ENCODE data around the gene RIT1. TPM values are rescaled to one million over a fixed set of nuclear protein-coding genes. Genes with fewer than 3 reads are reported as not detected.

The RIT1 gene
- total RNA-seq, 3 donors from 2014 or later = 29.2 to 32.6 (median 29.4) TPM

DNA sequence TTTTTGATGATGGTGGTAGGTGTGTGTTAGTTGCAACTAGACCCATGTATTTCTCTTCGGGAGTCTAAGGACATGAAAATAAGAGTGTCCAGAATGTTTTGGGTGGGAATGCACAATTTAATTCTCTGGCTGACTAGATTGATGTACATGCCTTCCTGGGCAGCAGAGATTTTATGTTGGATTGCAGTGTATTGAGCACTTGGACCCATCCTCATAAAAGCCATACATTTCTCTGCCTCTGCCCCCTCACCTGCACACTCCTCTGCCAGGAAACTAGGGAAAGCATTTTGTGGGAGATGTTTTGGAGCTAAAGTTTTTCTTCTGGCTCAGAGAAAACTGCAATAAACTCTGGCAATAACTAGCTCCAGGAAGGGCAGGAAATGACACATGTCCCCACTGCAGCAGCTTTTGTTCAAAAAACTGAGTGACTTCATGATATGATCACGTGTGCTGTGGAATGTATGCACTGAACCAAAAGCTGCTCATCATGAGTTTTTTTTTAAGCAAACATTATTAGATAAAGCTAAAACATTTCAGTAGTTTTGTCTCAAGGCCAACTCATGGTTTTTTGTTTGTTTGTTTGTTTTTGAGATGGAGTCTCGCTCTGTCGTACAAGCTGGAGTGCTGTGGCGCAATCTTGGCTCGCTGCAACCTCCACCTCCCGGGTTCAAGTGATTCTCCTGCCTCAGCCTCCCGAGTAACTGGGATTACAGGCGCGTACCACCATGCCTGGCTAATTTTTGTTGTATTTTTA, 17.6 kb downstream of the RIT1 start:
- Histone ChIP-seq H3K9me3 (no peaks in the 10 kb centered on the region), H3K4me3 (peak overlapping the region in 1 of 3 donors; percentile 10), H3K27ac (peak overlapping the region; percentile 75 to 87), H3K4me1 (no peaks in the 10 kb centered on the region), H3K36me3 (no peaks in the 10 kb centered on the region), H3K27me3 (no peaks in the 10 kb centered on the region)
- TF ChIP-seq, protein P1, sequence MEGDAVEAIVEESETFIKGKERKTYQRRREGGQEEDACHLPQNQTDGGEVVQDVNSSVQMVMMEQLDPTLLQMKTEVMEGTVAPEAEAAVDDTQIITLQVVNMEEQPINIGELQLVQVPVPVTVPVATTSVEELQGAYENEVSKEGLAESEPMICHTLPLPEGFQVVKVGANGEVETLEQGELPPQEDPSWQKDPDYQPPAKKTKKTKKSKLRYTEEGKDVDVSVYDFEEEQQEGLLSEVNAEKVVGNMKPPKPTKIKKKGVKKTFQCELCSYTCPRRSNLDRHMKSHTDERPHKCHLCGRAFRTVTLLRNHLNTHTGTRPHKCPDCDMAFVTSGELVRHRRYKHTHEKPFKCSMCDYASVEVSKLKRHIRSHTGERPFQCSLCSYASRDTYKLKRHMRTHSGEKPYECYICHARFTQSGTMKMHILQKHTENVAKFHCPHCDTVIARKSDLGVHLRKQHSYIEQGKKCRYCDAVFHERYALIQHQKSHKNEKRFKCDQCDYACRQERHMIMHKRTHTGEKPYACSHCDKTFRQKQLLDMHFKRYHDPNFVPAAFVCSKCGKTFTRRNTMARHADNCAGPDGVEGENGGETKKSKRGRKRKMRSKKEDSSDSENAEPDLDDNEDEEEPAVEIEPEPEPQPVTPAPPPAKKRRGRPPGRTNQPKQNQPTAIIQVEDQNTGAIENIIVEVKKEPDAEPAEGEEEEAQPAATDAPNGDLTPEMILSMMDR (IDR thresholded peaks at IDR 0.05) = no peak
- no peak for TF ChIP-seq POLR2A (IDR thresholded peaks at IDR 0.05)
- no peak for TF ChIP-seq POLR2AphosphoS5 (IDR thresholded peaks at IDR 0.05)
- no peak for DNase-seq (ENCODE audit: low spot score in 2 of 2)
- intact Hi-C loops (cut with DNase I; ENCODE audit: low total_unique reads) = no loop called here

DNA sequence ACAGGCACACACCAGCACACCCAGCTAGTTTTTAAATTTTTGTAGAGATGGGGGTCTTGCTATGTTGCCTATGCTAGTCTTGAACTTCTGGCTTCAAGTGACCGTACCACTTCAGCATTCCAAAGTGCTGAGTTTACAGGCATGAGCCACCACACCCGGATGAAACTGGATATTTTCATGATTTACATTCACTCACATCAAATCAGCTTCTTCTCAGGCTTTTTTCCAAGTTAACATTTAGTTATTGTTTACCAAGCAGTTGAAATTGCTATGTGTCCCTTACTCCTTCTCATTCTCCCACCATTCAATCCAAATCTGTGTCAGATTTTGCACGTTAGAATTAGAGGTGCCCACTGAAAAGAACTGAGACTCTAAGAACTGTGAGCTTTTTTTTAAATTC, 18.4 kb downstream of the RIT1 start:
- Histone ChIP-seq H3K27ac (peak overlapping the region; percentile 75 to 87), H3K27me3 (no peaks in the 10 kb centered on the region), H3K4me1 (no peaks in the 10 kb centered on the region), H3K4me3 (peak overlapping the region in 1 of 3 donors; percentile 10), H3K36me3 (no peaks in the 10 kb centered on the region), H3K9me3 (no peaks in the 10 kb centered on the region)
- no peak for DNase-seq (ENCODE audit: low spot score in 2 of 2)
- intact Hi-C loops (cut with DNase I; ENCODE audit: low total_unique reads) = no loop called here
- TF ChIP-seq, protein P1 (IDR thresholded peaks at IDR 0.05) = no peak
- TF ChIP-seq POLR2A (IDR thresholded peaks at IDR 0.05) = no peak
- TF ChIP-seq POLR2AphosphoS5 (IDR thresholded peaks at IDR 0.05) = no peak

DNA sequence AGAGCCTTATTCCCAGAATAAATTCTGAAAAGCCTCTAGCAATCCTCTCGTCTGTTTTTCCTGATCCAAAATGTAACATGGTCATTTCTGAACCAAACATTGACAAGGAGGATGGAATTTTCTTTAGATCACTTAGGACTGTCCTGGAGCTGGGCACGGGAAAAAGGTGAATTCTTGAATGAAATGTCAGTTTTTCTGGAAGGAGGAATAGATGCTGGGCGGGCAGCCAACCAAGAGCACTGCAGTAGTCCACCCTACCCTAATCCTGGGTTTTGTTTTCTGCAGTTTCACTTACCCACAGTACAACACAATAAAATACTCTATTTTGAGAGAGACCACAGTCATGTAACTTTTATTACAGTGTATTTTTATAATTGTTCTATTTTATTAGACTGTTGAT, 20.9 kb downstream of the RIT1 start:
- H3K9me3 ChIP-seq = no peaks in the 10 kb centered on the region
- H3K27ac ChIP-seq = no peak overlapping the region
- no peaks in the 10 kb centered on the region for H3K27me3 ChIP-seq
- DNase-seq (ENCODE audit: low spot score in 2 of 2) = no peak
- H3K36me3 ChIP-seq = no peaks in the 10 kb centered on the region
- TF ChIP-seq, protein P1 (IDR thresholded peaks at IDR 0.05) = no peak
- TF ChIP-seq POLR2A (IDR thresholded peaks at IDR 0.05) (no peak), POLR2AphosphoS5 (IDR thresholded peaks at IDR 0.05) (no peak)
- intact Hi-C loops (cut with DNase I; ENCODE audit: low total_unique reads) = no loop called here
- no peaks in the 10 kb centered on the region for H3K4me1 ChIP-seq
- H3K4me3 ChIP-seq = no peak overlapping the region

DNA sequence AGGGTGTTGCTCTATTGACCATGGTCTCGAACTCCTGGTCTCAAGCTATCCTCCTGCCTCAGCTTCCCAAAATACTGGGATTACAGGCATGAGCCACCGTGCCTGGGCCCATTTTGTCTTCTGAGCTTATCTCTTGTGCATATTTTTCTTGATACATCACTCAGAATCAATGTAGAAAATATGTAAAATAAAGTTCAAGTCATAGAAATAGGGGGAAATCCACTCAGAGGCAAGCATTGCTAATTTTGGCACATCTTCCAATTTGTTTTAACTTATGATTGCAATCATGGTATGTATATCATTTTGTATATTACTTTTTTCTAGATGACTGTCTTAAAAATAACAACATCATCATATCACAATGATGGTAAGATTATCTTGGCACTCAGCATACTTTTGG, 21.6 kb downstream of the RIT1 start:
- intact Hi-C loops (cut with DNase I; ENCODE audit: low total_unique reads) = no loop called here
- no peak for DNase-seq (ENCODE audit: low spot score in 2 of 2)
- peaks cover 0 to 3% of the 10 kb centered on the region in 2 donors for H3K4me1 ChIP-seq
- H3K27ac ChIP-seq = no peak overlapping the region
- no peak for TF ChIP-seq POLR2A (IDR thresholded peaks at IDR 0.05)
- TF ChIP-seq POLR2AphosphoS5 (IDR thresholded peaks at IDR 0.05) = no peak
- TF ChIP-seq, protein P1 (IDR thresholded peaks at IDR 0.05) = no peak
- no peak overlapping the region for H3K4me3 ChIP-seq
- no peaks in the 10 kb centered on the region for H3K27me3 ChIP-seq
- no peaks in the 10 kb centered on the region for H3K36me3 ChIP-seq
- H3K9me3 ChIP-seq = no peaks in the 10 kb centered on the region

DNA sequence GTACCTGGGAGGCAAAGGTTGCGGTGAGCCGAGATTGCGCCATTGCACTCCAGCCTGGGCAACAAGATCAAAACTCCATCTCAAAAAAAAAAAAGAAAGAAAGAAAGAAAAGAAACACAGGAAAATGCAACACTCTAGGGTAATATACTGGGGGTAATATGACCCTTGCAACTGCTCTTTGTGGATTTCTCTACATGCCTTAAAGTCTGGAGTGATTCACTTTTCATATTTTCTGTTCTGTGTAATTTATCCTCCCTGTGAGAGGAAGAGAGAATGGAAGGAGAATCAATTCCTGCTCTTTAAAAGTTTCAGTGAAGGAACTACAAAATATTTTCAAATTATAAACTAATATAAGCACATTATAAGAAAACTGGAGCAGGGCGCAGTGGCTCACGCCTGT, 22.7 kb downstream of the RIT1 start:
- no peak for DNase-seq (ENCODE audit: low spot score in 2 of 2)
- H3K36me3 ChIP-seq = no peaks in the 10 kb centered on the region
- no peaks in the 10 kb centered on the region for H3K27me3 ChIP-seq
- no peak overlapping the region for H3K4me3 ChIP-seq
- no peaks in the 10 kb centered on the region for H3K9me3 ChIP-seq
- peaks cover 0 to 6% of the 10 kb centered on the region in 2 donors for H3K4me1 ChIP-seq
- intact Hi-C loops (cut with DNase I; ENCODE audit: low total_unique reads) = no loop called here
- TF ChIP-seq POLR2A (IDR thresholded peaks at IDR 0.05) = no peak
- TF ChIP-seq POLR2AphosphoS5 (IDR thresholded peaks at IDR 0.05) = no peak
- TF ChIP-seq, protein P1 (IDR thresholded peaks at IDR 0.05) = no peak
- no peak overlapping the region for H3K27ac ChIP-seq
